Liver (tissue), 9 donors: ENCODE data around the gene AP4S1. TPM values are rescaled to one million over a fixed set of nuclear protein-coding genes. Genes with fewer than 3 reads are reported as not detected.

Experiments
- DNase-seq: peaks from one replicate; pipeline ENCODE4 v3.0.0-alpha.2; 2017; ENCODE audit warnings: low spot score
- H3K27ac ChIP-seq, 2 donors: one replicate each; pipeline ENCODE4 v1.7.0; 2013; ENCODE audit warnings: inconsistent platforms in 2 of 2, low read length in 2 of 2, control low read depth in 1 of 2, low read depth in 1 of 2, mild to moderate bottlenecking in 1 of 2
- H3K27me3 ChIP-seq, 4 donors: one replicate each; pipeline versions ENCODE4 v1.6.1 to v1.7.0; 2013; ENCODE audit warnings: low read length in 3 of 4, inconsistent platforms in 1 of 4, mild to moderate bottlenecking in 1 of 4, moderate library complexity in 1 of 4; ENCODE audit not compliant: control insufficient read depth in 4 of 4, insufficient read depth in 4 of 4
- H3K36me3 ChIP-seq, 4 donors: one replicate each; pipeline versions ENCODE4 v1.6.1 to v1.7.0; 2013; ENCODE audit warnings: low read length in 3 of 4, mild to moderate bottlenecking in 3 of 4, low read depth in 1 of 4, moderate library complexity in 1 of 4; ENCODE audit not compliant: control insufficient read depth in 4 of 4, insufficient read depth in 3 of 4
- H3K4me1 ChIP-seq, 4 donors: one replicate each; pipeline versions ENCODE4 v1.6.1 to v1.7.0; 2013; ENCODE audit warnings: low read length in 3 of 4, mild to moderate bottlenecking in 3 of 4, moderate library complexity in 1 of 4; ENCODE audit not compliant: control insufficient read depth in 4 of 4, insufficient read depth in 4 of 4
- H3K4me3 ChIP-seq, 3 donors: one replicate each; pipeline versions ENCODE4 v1.6.1 to v1.7.0; 2013; ENCODE audit warnings: low read length in 3 of 3, control low read depth in 1 of 3, low read depth in 1 of 3, mild to moderate bottlenecking in 1 of 3
- H3K9ac ChIP-seq, 2 donors: one replicate each; pipeline ENCODE4 v1.7.0; 2013; ENCODE audit warnings: low read length in 2 of 2, mild to moderate bottlenecking in 2 of 2, moderate library complexity in 2 of 2, control low read depth in 1 of 2, low read depth in 1 of 2
- H3K9me3 ChIP-seq, 4 donors: one replicate each; pipeline versions ENCODE4 v1.6.1 to v1.7.0; 2013; ENCODE audit warnings: low read length in 3 of 4; ENCODE audit not compliant: control insufficient read depth in 4 of 4
- EGR1 ChIP-seq, 2 donors: IDR thresholded peaks; 2 replicates each; pipeline ENCODE4 v1.6.1; 2016 to 2018; ENCODE audit warnings: antibody characterized with exemption in 2 of 2, low read depth in 2 of 2
- FOXA1 ChIP-seq: IDR thresholded peaks from 2 replicates; pipeline ENCODE4 v1.6.1; 2016; ENCODE audit warnings: antibody characterized with exemption
- FOXA2 ChIP-seq: IDR thresholded peaks from 2 replicates; pipeline ENCODE4 v1.6.1; 2016; ENCODE audit warnings: antibody characterized with exemption
- GABPA ChIP-seq, 2 donors: IDR thresholded peaks in 1 of 2; conservative IDR thresholded peaks in 1 of 2; 2 replicates each; pipeline ENCODE4 v1.6.1; 2016; ENCODE audit warnings: antibody characterized with exemption in 2 of 2, mild to moderate bottlenecking in 1 of 2, moderate library complexity in 1 of 2
- HNF4A ChIP-seq, 2 donors: conservative IDR thresholded peaks; 2 replicates each; pipeline ENCODE4 v1.6.1; 2016; ENCODE audit warnings: antibody characterized with exemption in 2 of 2, mild to moderate bottlenecking in 2 of 2
- HNF4G ChIP-seq: IDR thresholded peaks from 2 replicates; pipeline ENCODE4 v1.6.1; 2016; ENCODE audit warnings: antibody characterized with exemption
- JUND ChIP-seq, 2 donors: IDR thresholded peaks; 2 replicates each; pipeline ENCODE4 v1.6.1; 2016; ENCODE audit warnings: antibody characterized with exemption in 2 of 2
- NR2F2 ChIP-seq: IDR thresholded peaks from 2 replicates; pipeline ENCODE4 v1.6.1; 2016; ENCODE audit warnings: antibody characterized with exemption
- RAD21 ChIP-seq, 2 donors: IDR thresholded peaks; 2 replicates each; pipeline ENCODE4 v1.6.1; 2016; ENCODE audit warnings: antibody characterized with exemption in 2 of 2, mild to moderate bottlenecking in 2 of 2
- RXRA ChIP-seq, 2 donors: IDR thresholded peaks; 2 replicates each; pipeline ENCODE4 v1.6.1; 2017 to 2018; ENCODE audit warnings: antibody characterized with exemption in 2 of 2, mild to moderate bottlenecking in 1 of 2
- SP1 ChIP-seq: IDR thresholded peaks from 2 replicates; pipeline ENCODE4 v1.6.1; 2018; ENCODE audit warnings: antibody characterized with exemption, mild to moderate bottlenecking
- TAF1 ChIP-seq: conservative IDR thresholded peaks from 2 replicates; pipeline ENCODE4 v1.6.1; 2016; ENCODE audit warnings: antibody characterized with exemption, mild to moderate bottlenecking
- YY1 ChIP-seq: IDR thresholded peaks from 2 replicates; pipeline ENCODE4 v1.6.1; 2016; ENCODE audit warnings: antibody characterized with exemption, mild to moderate bottlenecking
- WGBS: extraction: QIAGEN DNeasy Blood & Tissue Kit; methylation state at CpG from one replicate; pipeline ENCODE4 v1.1.7; 2013; 5-methylcytosine and 5-hydroxymethylcytosine counted together
- polyA plus RNA-seq, 2 donors: library from polyadenylated mRNA; stranded (reverse) in 1 of 2; unstranded in 1 of 2; fragments of 200-250 nt in 1 of 2; fragments of >200 nt in 1 of 2; fragmentation: Nextera tagmentation in 1 of 2; extraction: Ambion mirVana in 1 of 2; gene quantifications; one replicate each; pipeline versions ENCODE4 v1.2.1 to v1.2.3, GENCODE V29; 2013 to 2015
- total RNA-seq, 2 donors: library from RNA; depleted of rRNA; stranded (reverse); fragments of >200 nt; gene quantifications; one replicate each; pipeline ENCODE4 v1.2.3, GENCODE V29; 2014
- TF ChIP-seq, protein P1 (sequence below): IDR thresholded peaks from 2 replicates; pipeline ENCODE4 v1.6.1; 2016; ENCODE audit warnings: antibody characterized with exemption
- TF ChIP-seq, protein P2 (sequence below): IDR thresholded peaks from 2 replicates; pipeline ENCODE4 v1.6.1; 2016; ENCODE audit warnings: antibody characterized with exemption, mild to moderate bottlenecking
- TF ChIP-seq, protein P3 (sequence below): IDR thresholded peaks from 2 replicates; pipeline ENCODE4 v1.6.1; 2016; ENCODE audit warnings: antibody characterized with exemption
- TF ChIP-seq, protein P4 (sequence below): IDR thresholded peaks from 2 replicates; pipeline ENCODE4 v1.6.1; 2016; ENCODE audit warnings: antibody characterized with exemption
- TF ChIP-seq, protein P5 (sequence below): fragments of 150-350 bp; IDR thresholded peaks from 2 replicates; pipeline ENCODE4 v1.5.1; 2017; ENCODE audit warnings: improper control_type of control experiment, low read depth, low read length; ENCODE audit not compliant: missing input control
- donor health status: healthy.
- donor health status: healthy.
- donor health status: healthy.
- donor health status: healthy.
- donor health status: healthy.

Gene AP4S1
- total and polyA plus RNA-seq, 4 donors = 1.3 to 4.3 (median 1.7) TPM

DNA sequence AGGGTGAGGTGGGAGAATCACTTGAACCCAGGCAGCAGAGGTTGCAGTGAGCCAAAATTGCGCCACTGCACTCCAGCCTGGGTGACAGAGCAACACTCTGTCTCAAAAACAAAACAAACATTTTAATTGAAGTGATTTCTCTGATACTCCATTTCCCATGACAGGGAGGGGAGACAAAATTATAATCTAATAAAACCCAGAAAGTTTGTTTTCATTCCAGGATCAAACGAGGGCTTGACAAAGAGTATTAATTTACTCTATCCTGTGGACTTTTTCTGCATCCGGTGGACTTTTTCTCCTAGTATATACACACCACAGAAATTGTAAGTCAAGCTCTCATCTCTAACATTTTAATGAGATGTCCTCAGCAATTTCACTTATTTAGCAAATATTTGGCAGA is 14.5 kb upstream of the AP4S1 start:
- WGBS = 82% methylated on average over 3 of the region's 3 CpGs
- no peaks in the 10 kb centered on the region for H3K9me3 ChIP-seq
- DNase-seq = no peak
- H3K36me3 ChIP-seq = peaks cover 0 to 7% (median 3%) of the 10 kb centered on the region in 4 donors
- H3K27me3 ChIP-seq = no peaks in the 10 kb centered on the region
- no peak for TF ChIP-seq TAF1
- no peak for TF ChIP-seq EGR1 (IDR thresholded peaks at IDR 0.05; ENCODE audit: low read depth in 2 of 2)
- TF ChIP-seq, protein P1, sequence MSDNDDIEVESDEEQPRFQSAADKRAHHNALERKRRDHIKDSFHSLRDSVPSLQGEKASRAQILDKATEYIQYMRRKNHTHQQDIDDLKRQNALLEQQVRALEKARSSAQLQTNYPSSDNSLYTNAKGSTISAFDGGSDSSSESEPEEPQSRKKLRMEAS = no peak
- TF ChIP-seq GABPA (IDR thresholded peaks at IDR 0.05 in 1 of 2, conservative IDR thresholded peaks at IDR 0.05 in 1 of 2) = no peak
- TF ChIP-seq RXRA (IDR thresholded peaks at IDR 0.05) = no peak
- TF ChIP-seq, protein P2, sequence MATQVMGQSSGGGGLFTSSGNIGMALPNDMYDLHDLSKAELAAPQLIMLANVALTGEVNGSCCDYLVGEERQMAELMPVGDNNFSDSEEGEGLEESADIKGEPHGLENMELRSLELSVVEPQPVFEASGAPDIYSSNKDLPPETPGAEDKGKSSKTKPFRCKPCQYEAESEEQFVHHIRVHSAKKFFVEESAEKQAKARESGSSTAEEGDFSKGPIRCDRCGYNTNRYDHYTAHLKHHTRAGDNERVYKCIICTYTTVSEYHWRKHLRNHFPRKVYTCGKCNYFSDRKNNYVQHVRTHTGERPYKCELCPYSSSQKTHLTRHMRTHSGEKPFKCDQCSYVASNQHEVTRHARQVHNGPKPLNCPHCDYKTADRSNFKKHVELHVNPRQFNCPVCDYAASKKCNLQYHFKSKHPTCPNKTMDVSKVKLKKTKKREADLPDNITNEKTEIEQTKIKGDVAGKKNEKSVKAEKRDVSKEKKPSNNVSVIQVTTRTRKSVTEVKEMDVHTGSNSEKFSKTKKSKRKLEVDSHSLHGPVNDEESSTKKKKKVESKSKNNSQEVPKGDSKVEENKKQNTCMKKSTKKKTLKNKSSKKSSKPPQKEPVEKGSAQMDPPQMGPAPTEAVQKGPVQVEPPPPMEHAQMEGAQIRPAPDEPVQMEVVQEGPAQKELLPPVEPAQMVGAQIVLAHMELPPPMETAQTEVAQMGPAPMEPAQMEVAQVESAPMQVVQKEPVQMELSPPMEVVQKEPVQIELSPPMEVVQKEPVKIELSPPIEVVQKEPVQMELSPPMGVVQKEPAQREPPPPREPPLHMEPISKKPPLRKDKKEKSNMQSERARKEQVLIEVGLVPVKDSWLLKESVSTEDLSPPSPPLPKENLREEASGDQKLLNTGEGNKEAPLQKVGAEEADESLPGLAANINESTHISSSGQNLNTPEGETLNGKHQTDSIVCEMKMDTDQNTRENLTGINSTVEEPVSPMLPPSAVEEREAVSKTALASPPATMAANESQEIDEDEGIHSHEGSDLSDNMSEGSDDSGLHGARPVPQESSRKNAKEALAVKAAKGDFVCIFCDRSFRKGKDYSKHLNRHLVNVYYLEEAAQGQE = no peak
- TF ChIP-seq, protein P3, sequence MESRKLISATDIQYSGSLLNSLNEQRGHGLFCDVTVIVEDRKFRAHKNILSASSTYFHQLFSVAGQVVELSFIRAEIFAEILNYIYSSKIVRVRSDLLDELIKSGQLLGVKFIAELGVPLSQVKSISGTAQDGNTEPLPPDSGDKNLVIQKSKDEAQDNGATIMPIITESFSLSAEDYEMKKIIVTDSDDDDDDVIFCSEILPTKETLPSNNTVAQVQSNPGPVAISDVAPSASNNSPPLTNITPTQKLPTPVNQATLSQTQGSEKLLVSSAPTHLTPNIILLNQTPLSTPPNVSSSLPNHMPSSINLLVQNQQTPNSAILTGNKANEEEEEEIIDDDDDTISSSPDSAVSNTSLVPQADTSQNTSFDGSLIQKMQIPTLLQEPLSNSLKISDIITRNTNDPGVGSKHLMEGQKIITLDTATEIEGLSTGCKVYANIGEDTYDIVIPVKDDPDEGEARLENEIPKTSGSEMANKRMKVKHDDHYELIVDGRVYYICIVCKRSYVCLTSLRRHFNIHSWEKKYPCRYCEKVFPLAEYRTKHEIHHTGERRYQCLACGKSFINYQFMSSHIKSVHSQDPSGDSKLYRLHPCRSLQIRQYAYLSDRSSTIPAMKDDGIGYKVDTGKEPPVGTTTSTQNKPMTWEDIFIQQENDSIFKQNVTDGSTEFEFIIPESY = no peak
- TF ChIP-seq SP1 = no peak
- TF ChIP-seq, protein P4, sequence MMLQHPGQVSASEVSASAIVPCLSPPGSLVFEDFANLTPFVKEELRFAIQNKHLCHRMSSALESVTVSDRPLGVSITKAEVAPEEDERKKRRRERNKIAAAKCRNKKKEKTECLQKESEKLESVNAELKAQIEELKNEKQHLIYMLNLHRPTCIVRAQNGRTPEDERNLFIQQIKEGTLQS = no peak
- TF ChIP-seq FOXA2 = no peak
- TF ChIP-seq NR2F2 = no peak
- TF ChIP-seq RAD21 (IDR thresholded peaks at IDR 0.05) = no peak
- H3K4me3 ChIP-seq = no peak overlapping the region
- H3K9ac ChIP-seq = no peak overlapping the region
- peaks cover 0 to 5% (median 0%) of the 10 kb centered on the region in 4 donors for H3K4me1 ChIP-seq
- H3K27ac ChIP-seq = no peak overlapping the region

DNA sequence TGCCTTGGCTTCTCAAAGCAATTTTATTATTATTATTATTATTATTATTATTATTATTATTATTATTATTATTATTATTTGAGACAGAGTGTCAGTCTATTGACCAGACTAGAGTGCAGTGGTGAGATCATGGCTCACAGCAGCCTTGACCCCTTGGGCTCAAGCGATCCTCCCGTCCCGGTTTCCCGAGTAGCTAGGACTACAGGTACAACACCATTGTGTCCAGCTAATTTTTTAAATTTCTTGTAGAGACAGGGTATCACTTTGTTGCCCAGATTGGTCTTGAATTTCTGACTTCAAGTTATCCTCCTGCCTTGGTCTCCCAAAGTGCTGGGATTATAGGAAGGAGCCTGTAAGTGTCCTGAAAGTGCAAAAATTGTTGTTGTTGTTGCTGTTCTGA is 11.6 kb upstream of the AP4S1 start:
- H3K4me1 ChIP-seq = peaks cover 0 to 3% (median 3%) of the 10 kb centered on the region in 4 donors
- TF ChIP-seq, protein P3 = no peak
- TF ChIP-seq, protein P5, sequence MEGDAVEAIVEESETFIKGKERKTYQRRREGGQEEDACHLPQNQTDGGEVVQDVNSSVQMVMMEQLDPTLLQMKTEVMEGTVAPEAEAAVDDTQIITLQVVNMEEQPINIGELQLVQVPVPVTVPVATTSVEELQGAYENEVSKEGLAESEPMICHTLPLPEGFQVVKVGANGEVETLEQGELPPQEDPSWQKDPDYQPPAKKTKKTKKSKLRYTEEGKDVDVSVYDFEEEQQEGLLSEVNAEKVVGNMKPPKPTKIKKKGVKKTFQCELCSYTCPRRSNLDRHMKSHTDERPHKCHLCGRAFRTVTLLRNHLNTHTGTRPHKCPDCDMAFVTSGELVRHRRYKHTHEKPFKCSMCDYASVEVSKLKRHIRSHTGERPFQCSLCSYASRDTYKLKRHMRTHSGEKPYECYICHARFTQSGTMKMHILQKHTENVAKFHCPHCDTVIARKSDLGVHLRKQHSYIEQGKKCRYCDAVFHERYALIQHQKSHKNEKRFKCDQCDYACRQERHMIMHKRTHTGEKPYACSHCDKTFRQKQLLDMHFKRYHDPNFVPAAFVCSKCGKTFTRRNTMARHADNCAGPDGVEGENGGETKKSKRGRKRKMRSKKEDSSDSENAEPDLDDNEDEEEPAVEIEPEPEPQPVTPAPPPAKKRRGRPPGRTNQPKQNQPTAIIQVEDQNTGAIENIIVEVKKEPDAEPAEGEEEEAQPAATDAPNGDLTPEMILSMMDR = no peak
- TF ChIP-seq RAD21 (IDR thresholded peaks at IDR 0.05) (no peak), SP1 (no peak), EGR1 (IDR thresholded peaks at IDR 0.05; ENCODE audit: low read depth in 2 of 2) (no peak), JUND (IDR thresholded peaks at IDR 0.05) (no peak), TAF1 (no peak), HNF4A (conservative IDR thresholded peaks at IDR 0.05) (no peak), HNF4G (no peak), FOXA1 (no peak), YY1 (no peak), NR2F2 (no peak), FOXA2 (no peak), RXRA (IDR thresholded peaks at IDR 0.05) (no peak)
- TF ChIP-seq, protein P2 = no peak
- TF ChIP-seq, protein P1 = no peak

More for the DNA sequence above, 11.6 kb upstream of the AP4S1 start:
- Histone ChIP-seq H3K4me3 (no peak overlapping the region), H3K9ac (no peak overlapping the region), H3K27ac (no peak overlapping the region), H3K36me3 (peaks cover 0 to 8% (median 0%) of the 10 kb centered on the region in 4 donors), H3K9me3 (no peaks in the 10 kb centered on the region), H3K27me3 (no peaks in the 10 kb centered on the region)
- no peak for DNase-seq
- WGBS = 95% methylated on average over 4 of the region's 4 CpGs
